GM18505 (cell line): ENCODE measurements around the gene DBET.
A peak's percentile ranks its signal among the peaks of the same experiment; 100 is the strongest.
"Not testable (repeated sequence)": the region's sequence is repeated elsewhere in the genome, so short reads cannot be mapped to it uniquely, and the experiment has no call there.

Experiments
- ATAC-seq: cut with Tn5 transposase; IDR thresholded peaks from one replicate; pipeline ENCODE4 v1.9.1; 2021; ENCODE audit not compliant: unreplicated experiment

DBET gene

DNA sequence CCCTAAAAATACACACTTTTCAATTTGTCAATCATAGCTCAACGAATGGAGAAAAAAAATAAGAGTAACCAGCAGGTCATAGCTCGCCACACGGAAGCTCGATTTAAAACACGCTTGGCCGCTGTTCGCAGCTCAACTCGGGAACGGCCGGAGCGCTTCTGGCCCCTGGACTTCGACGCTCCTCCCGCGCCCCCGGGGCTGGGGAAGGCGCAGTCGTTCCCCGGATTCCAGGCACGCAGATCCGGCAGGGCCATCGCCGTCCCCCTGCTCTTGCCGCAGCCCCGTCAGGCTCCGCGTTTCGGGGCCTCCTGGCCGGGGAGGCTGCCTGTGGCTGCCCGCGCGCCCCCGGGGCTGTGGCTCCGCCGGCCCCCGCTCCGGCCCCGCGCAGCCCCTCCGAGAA is 23.4 kb upstream of the DBET start:
- ATAC-seq, result not testable (repeated sequence)

DNA sequence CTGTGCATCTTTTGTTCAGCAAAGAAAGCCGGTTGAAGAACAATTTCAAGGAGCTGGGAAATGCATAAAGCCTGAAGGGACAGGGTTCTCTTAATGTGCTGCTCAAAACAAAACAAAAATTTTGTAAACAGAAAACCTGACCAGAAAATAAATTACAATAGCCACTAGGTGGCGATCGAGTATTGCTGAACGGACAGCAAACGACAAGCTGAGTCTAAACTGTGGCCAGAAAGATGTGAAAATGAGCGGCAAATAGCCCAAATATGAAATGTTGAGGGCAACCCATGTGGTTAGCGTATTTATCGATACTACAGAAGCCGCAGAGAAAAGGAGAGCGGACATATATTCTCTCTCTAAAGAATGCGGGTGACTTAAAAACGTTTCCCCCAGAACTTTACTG is 16.7 kb upstream of the DBET start:
- ATAC-seq, result not testable (repeated sequence)

DNA sequence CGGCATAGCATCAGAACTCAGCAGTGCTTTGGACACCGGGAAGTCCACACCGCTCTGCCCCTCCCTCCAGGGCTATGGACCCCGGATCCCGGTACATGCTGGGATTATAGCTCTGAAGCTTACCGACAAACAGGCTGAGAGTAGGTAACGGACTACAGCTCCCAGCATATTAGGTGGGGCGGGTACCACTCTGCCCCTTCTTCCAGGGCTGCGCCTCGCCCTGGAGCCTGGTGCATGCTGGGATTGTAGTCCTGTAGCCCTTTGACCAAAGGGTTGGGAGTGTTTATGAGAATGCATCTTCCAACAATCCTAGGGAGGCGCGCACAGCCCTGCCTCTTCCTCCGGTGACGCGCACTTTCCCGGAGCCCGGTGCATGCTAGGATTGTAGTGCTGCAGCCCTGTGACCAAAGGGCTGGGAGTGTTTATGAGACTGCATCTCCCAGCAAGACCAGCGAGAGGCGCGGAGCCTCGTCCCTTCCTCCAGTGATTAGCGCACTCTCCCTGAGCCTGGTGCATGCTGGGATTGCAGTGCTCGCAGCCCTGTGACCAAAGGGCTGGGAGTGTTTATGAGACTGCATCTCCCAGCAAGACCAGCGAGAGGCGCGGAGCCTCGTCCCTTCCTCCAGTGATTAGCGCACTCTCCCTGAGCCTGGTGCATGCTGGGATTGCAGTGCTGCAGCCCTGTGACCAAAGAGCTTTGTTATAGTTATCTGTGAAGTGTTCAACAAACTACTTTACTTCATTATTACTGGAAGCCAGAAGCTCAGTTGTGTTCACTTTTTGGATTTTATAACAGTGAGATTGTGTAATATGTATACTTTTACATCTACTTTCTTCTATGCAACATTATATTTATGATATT is 14.7 kb upstream of the DBET start:
- ATAC-seq, result peak; percentile 68

GRCh38 chr4:190058997-190059396 is 5.3 kb upstream of the DBET start:
- not testable (repeated sequence) for ATAC-seq

- ATAC-seq, result not testable (repeated sequence)
Observed at GRCh38 chr4:190064805-190065204, 503 bp downstream of the DBET start.

GRCh38 chr4:190068351-190068750 is 4.0 kb downstream of the DBET start:
- ATAC-seq, result not testable (repeated sequence)

DNA sequence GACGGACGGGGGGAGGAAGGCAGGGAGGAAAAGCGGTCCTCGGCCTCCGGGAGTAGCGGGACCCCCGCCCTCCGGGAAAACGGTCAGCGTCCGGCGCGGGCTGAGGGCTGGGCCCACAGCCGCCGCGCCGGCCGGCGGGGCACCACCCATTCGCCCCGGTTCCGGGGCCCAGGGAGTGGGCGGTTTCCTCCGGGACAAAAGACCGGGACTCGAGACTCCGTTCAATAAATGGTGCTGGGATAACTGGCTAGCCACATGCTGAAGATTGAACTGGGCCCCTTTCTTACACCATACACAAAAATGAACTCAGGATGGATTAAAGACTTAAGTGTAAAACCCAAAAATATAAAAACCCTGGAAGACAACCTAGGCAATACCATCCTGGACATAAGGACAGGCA is 28.8 kb downstream of the DBET start:
- not testable (repeated sequence) for ATAC-seq

DNA sequence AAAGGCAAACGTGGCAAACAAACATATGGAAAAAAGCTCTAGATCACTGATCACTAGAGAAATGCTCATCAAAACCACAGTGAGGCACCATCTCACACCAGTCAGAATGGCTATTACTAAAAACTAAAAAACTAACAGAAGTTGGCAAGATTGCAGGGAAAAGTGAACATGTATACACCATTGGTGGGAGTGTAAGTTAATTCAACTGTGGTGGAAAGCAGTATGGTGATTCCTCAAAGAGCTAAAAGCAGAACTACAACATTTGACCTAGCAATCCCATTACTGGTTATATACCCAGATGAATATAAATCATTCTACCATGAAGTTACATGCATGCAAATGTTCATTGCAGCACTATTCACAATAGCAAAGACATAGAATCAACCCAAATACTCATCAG is 29.7 kb downstream of the DBET start:
- not testable (repeated sequence) for ATAC-seq

DNA sequence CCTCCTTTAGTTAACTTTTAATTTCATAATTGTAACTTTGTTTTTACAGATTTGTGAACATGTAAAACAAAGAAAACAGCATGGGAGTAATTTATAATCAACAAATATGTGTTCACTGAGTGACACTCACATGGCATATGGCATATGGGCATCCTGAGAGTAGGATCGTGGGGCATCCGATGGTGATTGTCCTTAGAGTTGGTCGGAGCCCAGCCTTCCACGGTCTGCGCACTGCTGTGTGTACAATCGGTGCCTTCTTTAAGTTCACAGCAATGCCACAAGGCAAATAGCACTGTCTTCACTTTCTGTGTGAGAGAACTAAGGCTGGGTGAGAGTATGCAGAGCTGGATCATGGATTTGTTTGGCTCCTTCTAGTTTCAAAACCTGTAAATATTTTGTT is 31.0 kb downstream of the DBET start:
- not testable (repeated sequence) for ATAC-seq

GRCh38 chr4:190099605-190100004 is 35.3 kb downstream of the DBET start:
- ATAC-seq, result not testable (repeated sequence)

DNA sequence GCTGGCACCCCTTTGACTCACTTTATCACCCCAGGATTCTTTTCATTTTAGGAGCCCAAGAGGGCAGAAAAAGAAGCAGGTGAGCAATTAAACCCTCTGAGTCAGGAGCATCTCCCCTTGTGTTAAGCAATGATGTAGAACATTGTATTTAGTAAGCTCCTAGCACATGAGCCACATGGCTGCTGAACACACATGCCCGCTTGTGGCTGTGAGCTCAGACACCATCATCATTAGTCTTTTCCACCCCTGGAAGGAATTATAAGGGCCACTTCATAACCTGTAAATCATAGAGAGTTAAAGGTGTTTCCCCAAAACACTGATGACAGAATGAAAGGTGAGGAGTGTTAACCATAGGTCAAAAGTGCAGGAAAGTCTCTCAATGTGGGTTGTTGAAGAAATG is 37.2 kb downstream of the DBET start:
- not testable (repeated sequence) for ATAC-seq

DNA sequence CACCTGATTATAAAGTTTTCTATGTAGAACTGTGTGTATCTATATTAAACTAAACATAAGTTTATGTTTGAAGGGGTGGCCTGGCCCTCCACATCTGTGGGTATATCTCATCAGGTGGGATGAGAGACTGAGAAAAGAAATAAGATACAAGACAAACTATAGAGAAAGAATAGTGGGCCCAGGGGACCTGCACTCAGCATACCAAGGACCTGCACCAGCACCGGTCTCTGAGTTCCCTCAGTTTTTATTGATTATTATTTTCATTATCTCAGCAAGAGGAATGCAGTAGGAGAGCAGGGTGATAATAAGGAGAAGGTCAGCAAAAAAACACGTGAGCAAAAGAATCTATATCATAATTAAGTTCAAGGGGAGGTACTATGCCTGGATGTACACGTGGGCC is 41.9 kb downstream of the DBET start:
- not testable (repeated sequence) for ATAC-seq

DNA sequence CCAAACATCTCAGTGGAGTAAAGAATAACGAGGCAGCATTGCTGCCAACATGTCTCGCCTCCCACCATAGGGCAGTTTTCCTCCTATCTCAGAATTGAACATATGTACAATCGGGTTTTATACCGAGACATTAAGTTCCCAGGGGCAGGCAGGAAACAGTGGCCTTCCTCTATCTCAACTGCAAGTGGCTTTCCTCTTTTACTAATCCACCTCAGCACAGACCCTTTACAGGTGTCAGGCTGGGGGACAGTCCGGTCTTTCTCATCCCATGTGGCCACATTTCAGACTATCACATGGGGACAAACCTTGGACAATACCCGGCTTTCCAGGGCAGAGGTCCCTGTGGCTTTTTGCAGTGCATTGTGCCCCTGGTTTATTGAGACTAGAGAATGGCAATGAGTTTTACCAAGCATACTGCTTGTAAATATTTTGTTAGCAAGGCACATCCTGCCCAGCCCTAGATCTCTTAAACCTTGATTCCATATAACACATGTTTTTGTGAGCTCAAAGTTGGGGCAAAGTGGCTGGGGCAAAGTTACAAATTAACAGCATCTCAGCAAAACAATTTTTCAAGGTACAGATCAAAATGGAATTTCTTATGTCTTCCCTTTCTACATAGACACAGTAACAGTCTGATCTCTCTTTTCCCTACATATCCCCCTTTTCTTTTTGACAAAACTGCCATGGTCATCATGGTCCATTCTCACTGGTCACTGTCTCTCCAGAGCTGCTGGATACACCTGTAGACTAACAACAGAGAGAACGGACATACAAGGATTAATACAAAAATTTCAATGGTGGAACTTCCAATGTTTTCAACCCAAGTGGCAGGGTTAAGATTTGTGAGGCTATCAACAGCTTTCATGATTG is 42.5 kb downstream of the DBET start:
- not testable (repeated sequence) for ATAC-seq

GRCh38 chr4:190107766-190108485 is 43.6 kb downstream of the DBET start:
- not testable (repeated sequence) for ATAC-seq

GRCh38 chr4:190108756-190109155 is 44.5 kb downstream of the DBET start:
- ATAC-seq, result not testable (repeated sequence)

GRCh38 chr4:190109390-190110011 is 45.2 kb downstream of the DBET start:
- not testable (repeated sequence) for ATAC-seq

DNA sequence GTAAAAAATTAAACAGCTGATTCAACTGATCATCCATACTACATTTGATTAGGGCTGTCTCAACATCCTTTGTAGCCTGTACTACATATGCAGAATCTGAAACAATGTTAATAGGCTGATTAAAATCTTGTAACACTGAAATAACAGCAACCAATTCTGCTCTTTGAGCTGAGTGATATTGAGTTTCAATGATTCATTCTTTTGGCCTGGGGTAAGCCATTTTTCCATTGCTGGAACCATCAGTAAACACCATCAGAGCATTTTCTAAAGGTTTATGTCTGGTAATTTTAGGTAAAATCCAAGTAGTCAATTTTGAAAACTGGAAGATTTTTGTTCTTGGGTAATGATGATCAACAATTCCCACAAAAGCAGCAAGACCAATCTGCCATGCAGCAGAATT is 45.7 kb downstream of the DBET start:
- not testable (repeated sequence) for ATAC-seq

DNA sequence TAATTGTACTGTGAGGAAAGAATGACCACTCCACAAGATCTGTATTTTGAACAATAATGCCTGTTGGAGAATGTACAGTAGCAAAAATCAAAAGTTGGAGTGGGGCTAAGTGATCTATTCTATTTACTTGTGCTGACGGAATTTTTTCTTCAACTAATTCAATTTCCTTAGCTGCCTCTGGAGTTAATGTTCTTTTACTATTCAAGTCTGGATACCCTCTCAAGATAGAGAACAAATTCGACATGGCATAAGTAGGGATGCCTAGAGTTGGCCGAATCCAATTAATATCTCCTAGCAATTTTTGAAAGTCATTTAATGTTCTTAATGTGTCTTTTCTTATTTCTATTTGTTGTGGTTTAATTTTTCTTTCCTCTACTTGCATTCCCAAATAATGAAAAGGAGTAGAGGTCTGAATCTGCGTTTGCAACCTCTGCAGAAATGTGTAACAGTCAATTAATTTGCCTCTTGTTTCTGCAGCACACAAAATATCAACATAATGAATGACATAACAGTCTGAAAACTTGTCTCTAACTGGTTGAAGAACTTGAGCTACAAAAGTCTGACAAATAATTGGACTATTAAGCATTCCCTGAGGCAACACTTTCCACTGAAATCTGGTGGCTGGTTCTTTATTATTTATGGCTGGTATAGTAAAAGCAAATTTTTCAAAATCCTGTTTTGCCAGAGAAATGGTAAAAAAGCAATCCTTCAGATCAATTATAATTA is 46.4 kb downstream of the DBET start:
- ATAC-seq, result not testable (repeated sequence)

DNA sequence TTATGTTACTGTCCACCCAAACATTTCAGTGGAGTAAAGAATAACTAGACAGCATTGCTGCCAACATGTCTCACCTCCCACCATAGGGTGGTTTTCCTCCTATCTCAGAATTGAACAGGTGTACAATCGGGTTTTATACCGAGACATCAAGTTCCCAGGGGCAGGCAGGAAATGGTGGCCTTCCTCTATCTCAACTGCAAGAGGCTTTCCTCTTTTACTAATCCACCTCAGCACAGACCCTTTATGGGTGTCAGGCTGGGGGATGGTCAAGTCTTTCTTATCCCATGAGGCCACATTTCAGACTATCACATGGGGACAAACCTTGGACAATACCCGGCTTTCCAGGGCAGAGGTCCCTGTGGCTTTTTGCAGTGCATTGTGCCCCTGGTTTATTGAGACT is 48.6 kb downstream of the DBET start:
- not testable (repeated sequence) for ATAC-seq

DNA sequence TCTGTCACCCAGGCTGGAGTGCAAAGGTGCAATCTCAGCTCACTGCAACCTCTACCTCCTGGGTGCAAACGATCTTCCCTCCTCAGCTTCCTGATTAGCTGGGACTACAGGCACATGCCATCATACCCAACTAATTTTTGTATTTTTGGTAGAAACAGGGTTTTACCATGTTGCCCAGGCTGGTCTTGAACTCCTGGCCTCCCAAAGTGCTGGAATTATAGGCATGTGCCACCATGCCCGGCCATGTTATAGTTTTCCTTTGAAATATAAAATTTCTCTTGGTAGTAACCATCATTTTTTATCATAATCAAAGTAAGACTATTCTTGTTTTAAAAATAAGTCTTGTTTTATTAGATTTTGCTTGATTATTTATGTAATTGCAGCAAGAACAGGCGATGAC is 50.7 kb downstream of the DBET start:
- ATAC-seq, result not testable (repeated sequence)
